GM23248 (cell line): Measurements from ENCODE around the gene ANKS3.

Experiments
- EZH2 ChIP-seq: fragments of 200-600 bp; sonication (generic); IDR thresholded peaks from 2 replicates; pipeline ENCODE4 v1.6.1; 2018; ENCODE audit warnings: antibody characterized with exemption, mild to moderate bottlenecking; ENCODE audit not compliant: insufficient read depth, poor library complexity, severe bottlenecking
- EZH2phosphoT487 ChIP-seq: fragments of 200-600 bp; sonication (generic); IDR thresholded peaks from 2 replicates; pipeline ENCODE4 v1.6.1; 2018; ENCODE audit warnings: antibody characterized with exemption, moderate library complexity, mild to moderate bottlenecking, low read depth; ENCODE audit not compliant: insufficient read depth

DNA sequence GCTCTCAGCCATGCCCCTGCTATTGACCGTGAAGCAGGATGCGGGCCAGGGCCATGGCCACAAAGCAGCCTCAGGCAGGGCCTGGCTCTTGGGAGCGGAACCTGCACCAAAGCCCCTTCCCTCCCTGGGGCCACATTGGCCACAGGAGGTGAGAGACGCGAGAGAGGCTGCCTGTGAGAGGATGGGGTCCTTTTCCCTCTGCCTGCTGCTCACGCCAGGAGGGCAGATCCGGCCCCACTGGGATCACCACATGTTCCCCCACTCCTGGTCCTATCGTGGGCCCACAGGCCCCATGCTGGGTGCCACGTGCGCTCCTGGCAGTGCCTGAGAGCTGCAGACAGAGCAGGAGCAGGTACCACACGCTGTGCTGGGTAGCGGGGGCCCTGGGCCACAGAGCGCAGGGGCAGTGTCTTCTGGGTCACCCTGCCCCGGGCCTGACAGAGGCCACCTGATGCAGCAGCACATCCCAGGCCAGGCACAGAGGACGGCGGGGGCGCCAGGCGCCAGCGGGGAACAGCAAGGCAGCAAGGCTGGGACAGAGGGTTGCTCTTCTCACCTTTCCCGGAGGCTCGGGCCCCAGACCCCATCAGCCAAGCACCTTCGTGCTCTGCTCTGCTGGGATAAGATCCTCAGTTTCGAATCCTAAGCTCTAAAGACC is 49.9 kb downstream of the ANKS3 start:
- TF ChIP-seq EZH2 (no peak), EZH2phosphoT487 (no peak)
